RCC 7860 (cell line): Measurements from ENCODE around the gene MEGF11.

ENCODE experiments used
- DNase-seq: peaks from one replicate; pipeline ENCODE4 v3.0.0-alpha.2; 2015; ENCODE audit warnings: low spot score
- FAIRE-seq: peaks from 2 replicates; lab custom pipeline; 2012; peaks lifted over from hg19 to GRCh38; lab: Jason Lieb, UNC

The MEGF11 gene

DNA sequence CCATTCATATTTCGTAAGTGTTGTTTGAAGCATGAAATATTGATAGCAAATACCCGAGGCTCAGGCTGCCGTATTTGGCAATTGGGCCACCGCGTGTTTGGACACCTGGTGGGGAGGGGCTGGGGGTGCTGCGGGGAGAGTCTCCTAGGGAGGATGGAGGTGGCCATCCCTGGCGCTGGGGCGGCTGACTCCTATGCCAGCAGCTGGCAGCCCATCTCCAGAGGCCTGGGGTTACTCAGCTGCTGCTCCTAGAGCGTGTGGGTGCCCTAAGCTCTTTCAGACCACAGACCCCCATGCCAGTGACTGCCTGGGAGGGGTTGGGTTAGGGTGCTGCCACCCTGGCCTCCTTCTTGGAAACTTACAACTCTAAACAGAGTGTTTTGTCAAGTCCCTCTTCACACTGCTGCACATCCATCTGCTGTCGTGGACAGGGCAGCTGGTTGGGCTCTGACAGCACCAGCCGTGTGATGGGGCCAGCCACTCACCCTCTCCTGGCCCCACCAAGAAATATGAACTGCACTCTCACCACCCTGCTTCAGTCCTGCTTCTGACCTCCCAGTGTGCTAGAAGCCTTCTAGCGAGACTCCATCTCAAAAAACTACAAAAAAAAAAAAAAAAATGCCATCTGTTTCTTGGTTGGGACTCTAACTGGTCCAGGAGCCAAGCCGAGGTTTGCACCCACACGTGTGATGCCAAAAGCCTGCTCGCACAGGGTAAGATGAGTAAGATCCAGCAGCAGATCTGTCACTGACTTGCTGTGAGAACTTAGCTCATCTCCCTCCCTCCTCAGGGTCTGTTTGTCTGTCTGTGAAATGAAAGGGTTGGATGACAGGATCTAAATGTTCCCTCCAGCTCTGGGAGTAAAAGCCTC is 156.2 kb downstream of the MEGF11 start:
- no peak for FAIRE-seq
- no peak for DNase-seq

- DNase-seq (no peak), FAIRE-seq (no peak)
Observed at GRCh38 chr15:66096688-66097058, 156.9 kb downstream of the MEGF11 start.

DNA sequence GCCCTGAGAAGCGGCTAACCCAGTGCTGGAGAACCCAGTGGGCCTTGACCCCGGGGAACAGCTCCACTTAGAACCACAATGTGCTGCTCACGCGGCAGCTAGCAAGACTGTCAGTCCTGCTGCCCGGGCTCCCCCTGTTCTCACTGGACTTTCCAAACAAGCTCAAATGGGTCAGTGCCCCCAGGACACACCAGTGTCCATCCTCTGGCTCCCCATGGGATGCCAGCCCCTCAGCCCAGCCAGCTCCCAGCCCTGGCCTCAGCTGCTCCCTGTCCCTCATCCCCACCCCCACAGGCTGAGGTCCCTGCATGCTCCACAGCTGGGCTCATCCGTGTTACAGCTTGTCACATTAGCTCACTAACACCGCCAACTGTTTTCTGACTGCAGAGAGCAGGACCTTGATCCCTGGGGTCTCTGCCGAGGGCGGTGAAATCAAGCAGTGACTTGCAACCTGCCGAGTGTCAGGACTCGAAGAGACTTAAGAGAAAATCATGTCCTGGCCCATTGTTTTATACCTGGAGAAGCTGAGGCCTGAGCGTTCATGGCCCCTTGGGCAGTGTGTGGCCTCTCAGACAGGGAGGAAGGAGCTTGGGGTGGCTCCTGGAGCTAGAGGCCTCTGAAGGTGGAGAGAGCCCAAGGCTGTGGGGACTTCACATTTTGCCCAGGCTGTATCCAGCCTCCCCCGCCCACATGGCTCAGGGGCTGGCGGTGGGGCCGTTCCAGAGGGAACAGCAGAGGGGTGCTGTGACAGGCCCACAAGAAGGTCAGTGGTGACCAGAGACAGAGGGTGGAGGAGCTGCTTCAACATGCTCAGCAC is 157.5 kb downstream of the MEGF11 start:
- FAIRE-seq: no peak
- DNase-seq: no peak

GRCh38 chr15:66094331-66094730 is 159.2 kb downstream of the MEGF11 start:
- no peak for DNase-seq
- FAIRE-seq: no peak

GRCh38 chr15:66092053-66093016 is 161.2 kb downstream of the MEGF11 start:
- FAIRE-seq: no peak
- no peak for DNase-seq

- FAIRE-seq: no peak
- DNase-seq: no peak
Observed at GRCh38 chr15:66089509-66089908, 164.0 kb downstream of the MEGF11 start.

- no peak for FAIRE-seq
- no peak for DNase-seq
Observed at GRCh38 chr15:66089049-66089448, 164.5 kb downstream of the MEGF11 start.

- FAIRE-seq (no peak), DNase-seq (no peak)
Observed at GRCh38 chr15:66085128-66085527, 168.4 kb downstream of the MEGF11 start.

DNA sequence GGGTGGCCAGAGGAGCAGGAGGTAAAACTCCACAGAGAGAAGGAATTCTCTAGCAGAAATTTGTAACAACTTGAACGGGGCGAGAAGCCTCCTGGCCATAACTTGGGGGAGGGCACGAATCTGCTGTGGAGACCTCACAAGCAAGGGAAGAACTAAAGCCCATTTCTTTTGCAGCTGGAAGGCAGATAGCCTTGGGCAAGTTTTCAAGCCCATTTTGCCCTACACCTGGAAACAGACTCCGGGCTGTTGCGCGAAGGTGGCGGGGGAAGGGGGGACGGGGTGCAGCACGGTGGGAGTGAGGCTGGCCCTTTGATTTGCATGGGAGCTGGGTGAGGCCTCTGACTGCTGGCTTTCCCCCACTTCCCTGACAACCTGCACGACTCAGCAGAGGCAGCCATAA is 168.8 kb downstream of the MEGF11 start:
- DNase-seq (no peak), FAIRE-seq (no peak)

GRCh38 chr15:66080717-66081398 is 172.7 kb downstream of the MEGF11 start:
- peak; percentile 30 for DNase-seq
- no peak for FAIRE-seq

DNA sequence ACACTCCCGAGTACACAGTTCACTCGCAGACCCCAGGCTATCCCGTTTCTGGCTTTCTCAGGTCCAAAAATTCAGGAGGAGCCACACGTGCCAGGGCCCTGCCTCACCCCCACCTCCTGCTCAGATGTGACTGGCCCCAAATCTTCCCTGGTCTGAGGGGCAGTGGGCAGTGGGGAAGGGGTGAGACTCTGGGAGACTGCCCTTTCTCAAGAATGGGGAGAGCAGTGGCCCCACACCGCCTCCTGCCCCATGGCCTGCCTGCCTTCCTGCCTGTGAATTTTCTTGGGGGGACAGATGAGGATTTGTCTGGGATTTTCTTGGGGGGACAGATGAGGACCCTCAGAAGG is 174.6 kb downstream of the MEGF11 start:
- no peak for DNase-seq
- no peak for FAIRE-seq

DNA sequence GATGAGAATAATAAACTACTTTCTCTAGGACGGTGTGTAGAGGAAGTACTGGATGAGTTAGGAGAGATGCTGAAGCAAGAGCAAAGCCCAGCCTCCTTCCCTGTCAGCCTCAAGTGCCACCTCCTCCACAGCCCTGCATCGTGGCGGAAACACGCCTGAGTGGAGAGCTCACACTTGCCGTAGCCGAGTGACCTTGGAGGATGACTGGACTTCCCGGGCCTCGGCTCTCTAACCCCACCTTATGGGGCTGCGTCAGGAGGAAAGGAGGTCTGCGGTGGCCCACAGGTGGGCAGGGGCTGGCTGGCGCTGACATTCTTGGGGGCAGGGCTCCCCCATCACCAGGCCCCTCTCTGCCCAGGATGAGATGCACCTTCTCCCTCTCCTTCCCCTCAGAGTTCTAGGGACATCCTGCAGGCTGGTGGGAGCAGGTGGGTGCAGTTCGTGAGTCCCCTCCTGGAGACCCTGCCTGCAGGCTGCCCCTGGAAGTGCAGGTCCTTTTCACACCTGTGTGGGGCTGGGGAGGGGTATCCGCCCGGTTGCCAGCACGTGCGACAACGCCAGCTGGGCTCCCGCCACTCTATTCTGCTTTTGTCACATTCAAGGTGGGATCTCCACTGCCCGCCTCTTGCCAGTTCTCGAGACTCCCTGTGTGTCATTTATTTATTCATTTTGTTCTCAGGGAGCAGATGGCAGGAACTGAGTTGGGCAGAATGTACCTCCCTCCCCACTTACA is 175.2 kb downstream of the MEGF11 start:
- DNase-seq (peak; percentile 24), FAIRE-seq (no peak)

- DNase-seq: no peak
- FAIRE-seq: no peak
Observed at GRCh38 chr15:66077320-66077663, 176.3 kb downstream of the MEGF11 start.

- FAIRE-seq (no peak), DNase-seq (no peak)
Observed at GRCh38 chr15:66076591-66077319, 176.8 kb downstream of the MEGF11 start.

GRCh38 chr15:66075947-66076346 is 177.6 kb downstream of the MEGF11 start:
- DNase-seq (no peak), FAIRE-seq (no peak)

GRCh38 chr15:66072616-66073361 is 180.8 kb downstream of the MEGF11 start:
- DNase-seq (no peak), FAIRE-seq (no peak)

- DNase-seq: no peak
- FAIRE-seq: no peak
Observed at GRCh38 chr15:66071921-66072295, 181.6 kb downstream of the MEGF11 start.

- no peak for DNase-seq
- FAIRE-seq: no peak
Observed at GRCh38 chr15:66071160-66071920, 182.2 kb downstream of the MEGF11 start.
